GM23338 (cell line): Measurements from ENCODE around the gene ENDOU. TPM values are rescaled to one million over a fixed set of nuclear protein-coding genes. Genes with fewer than 3 reads are reported as not detected.

Experiments used
- ATAC-seq: fragments of 200-7000 bp; cut with Tn5 transposase; 3 replicates; pipeline ENCODE4 v1.9.1; 2020
- DNase-seq: peaks from one replicate; pipeline ENCODE4 v3.0.0-alpha.2; 2015; ENCODE audit warnings: low spot score
- H2AFZ ChIP-seq: fragments of 200-600 bp; sonication (generic); 2 replicates; pipeline ENCODE4 v1.8.0; 2016; ENCODE audit warnings: antibody characterized with exemption, mild to moderate bottlenecking, moderate library complexity
- H3F3A ChIP-seq: fragments of 200-600 bp; sonication (generic); replicated peaks from 2 replicates; pipeline ENCODE4 v1.8.0; 2017; ENCODE audit warnings: antibody characterized with exemption, mixed run types, low read depth
- H3K27ac ChIP-seq: fragments of 200-600 bp; sonication (generic); 2 replicates; pipeline ENCODE4 v1.6.1; 2016; ENCODE audit warnings: low read depth
- H3K27me3 ChIP-seq: fragments of 200-600 bp; sonication (generic); 2 replicates; pipeline ENCODE4 v1.8.0; 2016; ENCODE audit warnings: mild to moderate bottlenecking, mixed run types, moderate library complexity; ENCODE audit not compliant: insufficient read depth
- H3K36me3 ChIP-seq: fragments of 200-600 bp; sonication (generic); 2 replicates; pipeline ENCODE4 v1.8.0; 2016; ENCODE audit warnings: mild to moderate bottlenecking; ENCODE audit not compliant: insufficient read depth
- H3K4me1 ChIP-seq: fragments of 200-600 bp; sonication (generic); 2 replicates; pipeline ENCODE4 v1.8.0; 2016; ENCODE audit warnings: mild to moderate bottlenecking, moderate library complexity; ENCODE audit not compliant: insufficient read depth
- H3K4me2 ChIP-seq: fragments of 200-600 bp; sonication (generic); 2 replicates; pipeline ENCODE4 v1.7.1; 2017; ENCODE audit warnings: mixed run types
- H3K4me3 ChIP-seq: fragments of 200-600 bp; sonication (generic); 2 replicates; pipeline ENCODE4 v1.6.1; 2016; ENCODE audit warnings: mixed run types
- H3K79me2 ChIP-seq: fragments of 200-600 bp; sonication (generic); replicated peaks from 2 replicates; pipeline ENCODE4 v1.8.0; 2017; ENCODE audit warnings: mild to moderate bottlenecking; ENCODE audit not compliant: insufficient read depth
- H3K9me2 ChIP-seq: fragments of 200-600 bp; sonication (generic); 2 replicates; pipeline ENCODE4 v1.8.0; 2017; ENCODE audit not compliant: insufficient read depth
- H4K20me1 ChIP-seq: fragments of 200-600 bp; sonication (generic); replicated peaks from 2 replicates; pipeline ENCODE4 v1.8.0; 2017; ENCODE audit warnings: mild to moderate bottlenecking; ENCODE audit not compliant: insufficient read depth
- H3K27ac Mint-ChIP-seq: 2 replicates; pipeline ENCODE4 v1.8.0; 2020; ENCODE audit warnings: inconsistent platforms, mild to moderate bottlenecking, moderate library complexity, mixed read lengths
- H3K27me3 Mint-ChIP-seq: 3 replicates; pipeline ENCODE4 v1.8.0; 2022; ENCODE audit warnings: low read depth, mild to moderate bottlenecking, moderate library complexity, mixed read lengths, inconsistent platforms; ENCODE audit not compliant: insufficient read depth, poor library complexity
- H3K36me3 Mint-ChIP-seq: 3 replicates; pipeline ENCODE4 v1.8.0; 2021; ENCODE audit warnings: low read depth, mild to moderate bottlenecking, inconsistent platforms, moderate library complexity, mixed read lengths
- H3K4me1 Mint-ChIP-seq: 3 replicates; pipeline ENCODE4 v1.8.0; 2020; ENCODE audit warnings: mild to moderate bottlenecking, inconsistent platforms, mixed read lengths
- H3K4me3 Mint-ChIP-seq: 3 replicates; pipeline ENCODE4 v1.8.0; 2021; ENCODE audit warnings: moderate library complexity, mild to moderate bottlenecking, inconsistent platforms, mixed read lengths
- H3K9me3 Mint-ChIP-seq: 3 replicates; pipeline ENCODE4 v1.8.0; 2020; ENCODE audit warnings: moderate library complexity, mild to moderate bottlenecking, inconsistent platforms, mixed read lengths
- CREB1 ChIP-seq: fragments of 250-450 bp; sonication (Bioruptor Pico); IDR thresholded peaks from 2 replicates; pipeline ENCODE4 v1.5.0; 2020; ENCODE audit warnings: low read depth, mild to moderate bottlenecking, moderate library complexity
- ETS1 ChIP-seq: IDR thresholded peaks from 2 replicates; pipeline ENCODE4 v1.6.1; 2016; ENCODE audit warnings: antibody characterized with exemption
- EZH2 ChIP-seq: fragments of 200-600 bp; sonication (generic); IDR thresholded peaks from one replicate; pipeline ENCODE4 v1.8.0; 2017; ENCODE audit warnings: antibody characterized with exemption, mild to moderate bottlenecking, low read depth; ENCODE audit not compliant: unreplicated experiment
- EZH2phosphoT487 ChIP-seq: fragments of 200-600 bp; sonication (generic); IDR thresholded peaks from one replicate; pipeline ENCODE4 v1.8.1; 2018; ENCODE audit warnings: antibody characterized with exemption; ENCODE audit not compliant: unreplicated experiment
- JUNB ChIP-seq: IDR thresholded peaks from one replicate; pipeline ENCODE4 v1.6.1; 2016; ENCODE audit warnings: antibody characterized with exemption; ENCODE audit not compliant: unreplicated experiment
- NANOG ChIP-seq: IDR thresholded peaks from 2 replicates; pipeline ENCODE4 v1.6.1; 2016; ENCODE audit warnings: antibody characterized with exemption, borderline replicate concordance
- POLR2AphosphoS5 ChIP-seq: IDR thresholded peaks from 2 replicates; pipeline ENCODE4 v1.6.1; 2016; ENCODE audit warnings: antibody characterized with exemption, low read depth
- REST ChIP-seq: IDR thresholded peaks from one replicate; pipeline ENCODE4 v1.6.1; 2018; ENCODE audit warnings: antibody characterized with exemption; ENCODE audit not compliant: unreplicated experiment
- STAT1 ChIP-seq: IDR thresholded peaks from one replicate; pipeline ENCODE4 v1.6.1; 2016; ENCODE audit warnings: antibody characterized with exemption; ENCODE audit not compliant: unreplicated experiment
- ZNF114 ChIP-seq: fragments of 250-450 bp; sonication (Bioruptor Pico); IDR thresholded peaks from 2 replicates; pipeline ENCODE4 v1.5.0; 2020; ENCODE audit warnings: mild to moderate bottlenecking, moderate library complexity
- ZNF331 ChIP-seq: fragments of 250-450 bp; sonication (Bioruptor Pico); IDR thresholded peaks from 2 replicates; pipeline ENCODE4 v1.5.0; 2020; ENCODE audit warnings: low read depth, mild to moderate bottlenecking, moderate library complexity
- ZNF462 ChIP-seq: fragments of 250-450 bp; sonication (Bioruptor Pico); IDR thresholded peaks from 2 replicates; pipeline ENCODE4 v1.5.0; 2020; ENCODE audit warnings: mild to moderate bottlenecking, moderate library complexity
- polyA plus RNA-seq: library from polyadenylated mRNA; unstranded; fragments of >200 nt; fragmentation: Nextera tagmentation; extraction: Ambion mirVana; gene quantifications from 2 replicates; pipeline ENCODE4 v1.2.1, GENCODE V29; 2016
- total RNA-seq: library from RNA; depleted of rRNA; stranded (reverse); fragments of >200 nt; shearing (Covaris generic); gene quantifications from 2 replicates; pipeline ENCODE4 v1.2.3, GENCODE V29; 2014
- TF ChIP-seq, protein P1 (sequence below), 2 experiments: fragments of 200-600 bp in 1 of 2; sonication (generic) in 1 of 2; conservative IDR thresholded peaks; 2 replicates each; pipeline versions ENCODE4 v1.5.1 to v1.6.1; 2016 to 2017; ENCODE audit warnings: antibody characterized with exemption in 2 of 2, low read depth in 2 of 2, mild to moderate bottlenecking in 2 of 2, moderate library complexity in 1 of 2

The ENDOU gene
- total and polyA plus RNA-seq, 2 experiments from 2014 or later: not detected

GRCh38 chr12:47700263-47700662 is 25.0 kb downstream of the ENDOU start:
- ATAC-seq: no peak
- DNase-seq: no peak
- Histone ChIP-seq H3K27me3 (no peaks in the 10 kb centered on the region), H3K79me2 (peaks cover 33% of the 10 kb centered on the region), H3K27ac (no peak overlapping the region), H2AFZ (no peak overlapping the region), H3K9me2 (no peaks in the 10 kb centered on the region), H4K20me1 (peaks cover 5% of the 10 kb centered on the region), H3K4me2 (no peak overlapping the region), H3F3A (no peaks in the 10 kb centered on the region), H3K36me3 (peaks cover 8% of the 10 kb centered on the region; the same call in 1 of the 2 replicates), H3K4me1 (no peaks in the 10 kb centered on the region; the same call in 1 of the 2 replicates), H3K4me3 (no peak overlapping the region)
- Mint-ChIP-seq H3K27ac (no peak overlapping the region), H3K36me3 (peaks cover 18% of the 10 kb centered on the region), H3K27me3 (no peaks in the 10 kb centered on the region), H3K4me1 (peaks cover 11% of the 10 kb centered on the region; the same call in 2 of the 3 replicates), H3K9me3 (no peaks in the 10 kb centered on the region), H3K4me3 (no peak overlapping the region)
- TF ChIP-seq ZNF331 (CRISPR knock-in tag): no peak
- TF ChIP-seq EZH2: no peak
- TF ChIP-seq CREB1: no peak
- TF ChIP-seq ZNF462: no peak
- no peak for TF ChIP-seq REST
- TF ChIP-seq, protein P1, sequence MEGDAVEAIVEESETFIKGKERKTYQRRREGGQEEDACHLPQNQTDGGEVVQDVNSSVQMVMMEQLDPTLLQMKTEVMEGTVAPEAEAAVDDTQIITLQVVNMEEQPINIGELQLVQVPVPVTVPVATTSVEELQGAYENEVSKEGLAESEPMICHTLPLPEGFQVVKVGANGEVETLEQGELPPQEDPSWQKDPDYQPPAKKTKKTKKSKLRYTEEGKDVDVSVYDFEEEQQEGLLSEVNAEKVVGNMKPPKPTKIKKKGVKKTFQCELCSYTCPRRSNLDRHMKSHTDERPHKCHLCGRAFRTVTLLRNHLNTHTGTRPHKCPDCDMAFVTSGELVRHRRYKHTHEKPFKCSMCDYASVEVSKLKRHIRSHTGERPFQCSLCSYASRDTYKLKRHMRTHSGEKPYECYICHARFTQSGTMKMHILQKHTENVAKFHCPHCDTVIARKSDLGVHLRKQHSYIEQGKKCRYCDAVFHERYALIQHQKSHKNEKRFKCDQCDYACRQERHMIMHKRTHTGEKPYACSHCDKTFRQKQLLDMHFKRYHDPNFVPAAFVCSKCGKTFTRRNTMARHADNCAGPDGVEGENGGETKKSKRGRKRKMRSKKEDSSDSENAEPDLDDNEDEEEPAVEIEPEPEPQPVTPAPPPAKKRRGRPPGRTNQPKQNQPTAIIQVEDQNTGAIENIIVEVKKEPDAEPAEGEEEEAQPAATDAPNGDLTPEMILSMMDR (conservative IDR thresholded peaks at IDR 0.05; ENCODE audit: low read depth in 2 of 2): no peak
- TF ChIP-seq POLR2AphosphoS5: no peak
- no peak for TF ChIP-seq EZH2phosphoT487
- TF ChIP-seq ETS1: no peak
- TF ChIP-seq ZNF114 (CRISPR knock-in tag): no peak
- TF ChIP-seq NANOG: no peak
- TF ChIP-seq STAT1: no peak
- no peak for TF ChIP-seq JUNB
